GM21360 (cell line): Measurements from ENCODE around the gene JMJD6.
A peak's percentile ranks its signal among the peaks of the same experiment; 100 is the strongest.
"Not testable (repeated sequence)": the region's sequence is repeated elsewhere in the genome, so short reads cannot be mapped to it uniquely, and the experiment has no call there.

Experiments used
- ATAC-seq: cut with Tn5 transposase; IDR thresholded peaks from one replicate; pipeline ENCODE4 v1.9.1; 2021; ENCODE audit warnings: mild to moderate bottlenecking, moderate library complexity; ENCODE audit not compliant: unreplicated experiment

Gene JMJD6

GRCh38 chr17:76737082-76737675, 10.8 kb upstream of the JMJD6 start, which contains the start of gene SRSF2:
SRSF2 (minus strand) TSS chr17:76737331; CDS start chr17:76737160, 171 bp downstream.
- ATAC-seq, result peak; percentile 62

- peak; percentile 2 for ATAC-seq
Measured at GRCh38 chr17:76736349-76737081, 10.1 kb upstream of the JMJD6 start.

DNA sequence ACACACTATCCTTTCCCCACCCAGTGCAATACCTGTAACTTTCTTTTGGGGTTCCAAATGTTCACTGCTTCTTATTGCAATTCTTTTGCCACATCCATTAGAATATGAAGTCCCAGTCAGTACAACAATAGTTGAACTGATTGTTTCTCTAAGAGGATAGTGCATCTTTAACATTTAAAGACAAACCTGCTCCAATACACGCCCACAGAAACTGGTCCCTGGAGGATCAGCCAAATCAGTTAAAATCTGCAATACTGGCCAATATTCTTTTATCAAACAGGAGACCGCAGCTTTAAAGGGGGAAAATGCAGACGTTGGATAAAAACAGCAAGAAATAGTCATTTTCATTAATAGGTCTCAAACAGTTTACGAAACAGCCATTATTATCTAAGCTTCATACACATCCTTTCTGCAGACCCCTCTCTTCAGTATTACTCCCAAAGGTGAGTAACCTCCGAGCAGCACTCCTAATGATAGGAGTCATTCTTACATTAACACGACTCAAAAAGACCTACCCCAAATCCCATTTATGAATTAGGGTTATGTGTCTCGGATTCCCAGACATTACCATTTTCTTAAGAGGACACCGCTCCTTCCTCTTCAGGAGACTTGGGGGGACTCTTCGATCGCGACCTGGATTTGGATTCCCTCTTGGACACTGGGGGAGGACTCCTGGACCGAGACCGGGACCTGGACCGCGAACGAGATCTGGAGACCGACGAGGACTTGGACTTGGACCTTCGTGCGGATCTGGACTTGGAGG, 9.4 kb upstream of the JMJD6 start:
- ATAC-seq, result no peak

DNA sequence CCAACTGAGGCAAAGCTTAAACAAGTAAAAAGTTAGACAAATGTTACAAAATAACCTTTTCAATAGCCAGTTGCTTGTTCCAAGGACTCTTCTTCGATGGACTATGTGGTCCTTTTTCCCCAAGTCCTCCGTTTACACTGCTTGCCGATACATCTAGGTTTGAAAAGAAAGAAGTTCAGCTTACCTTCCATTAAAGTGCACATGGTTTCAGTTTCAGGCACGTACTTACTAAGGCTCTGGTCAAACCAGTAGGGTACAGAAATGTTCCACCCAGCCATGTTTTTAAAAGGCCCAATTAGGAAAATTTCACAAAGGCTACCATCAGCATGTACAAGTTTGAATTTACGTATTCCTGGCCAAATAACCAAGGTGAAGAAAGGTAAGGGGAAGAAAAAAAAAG, 8.6 kb upstream of the JMJD6 start:
- no peak for ATAC-seq

DNA sequence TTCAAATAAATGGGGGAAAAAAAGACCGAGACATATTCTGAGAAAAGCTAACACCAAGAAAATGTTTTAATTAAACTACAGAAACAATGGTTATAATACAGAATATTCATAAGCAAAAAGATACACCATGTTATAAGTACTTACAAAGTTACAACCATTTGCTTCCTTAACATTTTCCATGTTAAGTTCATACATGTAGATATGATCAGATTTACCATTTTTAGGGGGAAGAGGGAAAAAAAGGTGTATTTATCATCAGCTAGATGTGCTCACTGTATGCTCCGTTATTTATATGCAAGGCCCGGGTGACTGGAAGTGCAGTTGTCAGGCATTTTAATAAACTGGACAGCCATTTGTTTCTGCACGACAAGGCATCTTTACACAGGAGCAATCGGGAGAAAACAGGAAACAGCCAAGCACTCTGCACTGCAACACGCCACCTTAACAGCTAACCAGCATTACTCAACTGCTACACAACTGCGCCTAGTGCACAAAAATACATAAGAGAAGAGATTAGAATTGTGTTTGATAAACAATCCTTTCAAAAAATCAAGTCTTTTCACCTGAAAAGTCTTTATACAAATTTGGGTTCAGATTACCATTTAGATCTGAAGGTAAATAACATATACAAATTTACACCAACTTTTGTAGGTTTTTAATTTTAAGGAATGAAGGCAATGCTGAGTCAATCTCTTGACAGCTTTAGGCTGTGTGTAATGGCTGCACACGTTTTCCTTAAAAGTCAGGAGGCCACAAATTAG, 7.9 kb upstream of the JMJD6 start:
- no peak for ATAC-seq

DNA sequence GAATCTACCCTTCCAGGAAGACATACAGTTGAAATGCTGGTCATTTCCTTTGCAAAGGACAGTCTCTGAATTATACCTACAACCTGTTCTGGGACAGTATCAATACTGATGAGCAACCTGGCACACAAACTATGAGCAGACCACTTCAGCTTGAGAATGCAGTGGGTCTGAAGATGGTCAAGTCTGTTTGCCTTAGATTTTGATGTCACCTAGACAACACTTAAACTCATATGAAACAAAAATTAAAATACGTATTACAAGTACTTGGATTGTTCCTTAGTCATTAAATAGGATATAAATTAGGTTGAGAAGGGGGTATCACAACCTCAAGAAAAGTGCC, 7.2 kb upstream of the JMJD6 start:
- no peak for ATAC-seq

DNA sequence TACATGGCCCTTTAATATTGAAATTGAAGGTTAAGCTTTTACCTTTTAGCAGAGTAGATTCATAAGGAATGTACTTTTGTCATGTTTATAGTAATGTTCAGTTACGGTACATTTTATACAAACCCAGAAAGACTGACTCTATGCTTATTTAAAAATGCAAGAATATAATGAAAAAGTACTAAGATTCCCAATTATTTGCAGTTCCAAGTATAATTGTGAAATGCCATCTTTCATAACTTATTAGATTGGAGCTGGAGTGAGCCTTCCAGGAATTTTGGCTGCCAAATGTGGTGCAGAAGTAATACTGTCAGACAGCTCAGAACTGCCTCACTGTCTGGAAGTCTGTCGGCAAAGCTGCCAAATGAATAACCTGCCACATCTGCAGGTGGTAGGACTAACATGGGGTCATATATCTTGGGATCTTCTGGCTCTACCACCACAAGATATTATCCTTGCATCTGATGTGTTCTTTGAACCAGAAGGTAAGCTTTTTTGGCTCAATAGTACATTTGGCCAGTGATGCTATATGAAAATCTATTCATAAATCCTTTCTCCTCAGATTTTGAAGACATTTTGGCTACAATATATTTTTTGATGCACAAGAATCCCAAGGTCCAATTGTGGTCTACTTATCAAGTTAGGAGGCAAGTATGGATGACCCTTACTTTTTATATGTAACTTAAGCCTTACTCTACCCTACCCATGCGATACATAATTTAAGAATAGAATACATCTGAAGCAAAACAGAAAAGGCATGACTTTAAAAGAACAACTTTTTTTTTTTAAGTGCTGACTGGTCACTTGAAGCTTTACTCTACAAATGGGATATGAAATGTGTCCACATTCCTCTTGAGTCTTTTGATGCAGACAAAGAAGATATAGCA, 6.6 kb upstream of the JMJD6 start:
- ATAC-seq, result no peak

- ATAC-seq, result not testable (repeated sequence)
Measured at GRCh38 chr17:76731800-76732733, 5.7 kb upstream of the JMJD6 start.

DNA sequence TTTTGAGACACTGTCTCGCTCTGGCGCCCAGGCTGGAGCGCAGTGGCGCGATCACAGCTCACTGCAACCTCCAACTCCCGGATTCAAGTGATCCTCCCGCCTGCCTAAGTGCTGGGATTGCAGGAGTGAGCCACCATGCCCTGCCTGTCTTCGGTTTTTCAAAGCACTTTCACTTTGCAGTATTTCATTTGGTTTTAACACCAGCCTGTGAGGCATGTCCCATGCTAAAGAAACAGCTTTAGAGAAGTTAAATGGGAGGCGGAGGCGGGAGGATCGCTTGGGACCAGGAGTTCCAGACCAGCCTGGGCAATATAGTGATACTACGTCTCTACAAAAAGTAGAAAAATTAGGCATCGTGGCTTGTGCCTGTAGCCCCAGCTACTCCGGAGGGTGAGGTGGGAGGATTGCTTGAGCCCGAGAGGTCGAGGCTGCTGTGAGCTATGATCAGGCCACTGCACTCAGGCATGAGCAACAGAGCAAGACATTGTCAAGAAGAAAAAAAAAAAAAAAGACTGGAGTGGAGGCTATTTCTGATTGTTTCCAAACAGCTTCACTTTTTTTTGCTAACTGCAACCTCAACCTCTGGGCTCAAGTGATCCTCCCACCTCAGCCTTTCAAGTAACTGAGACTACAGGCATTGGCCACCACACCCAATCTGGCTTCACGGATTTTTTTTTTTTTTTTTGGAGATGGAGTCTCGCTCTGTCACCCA, 1.5 kb upstream of the JMJD6 start:
- no peak for ATAC-seq

DNA sequence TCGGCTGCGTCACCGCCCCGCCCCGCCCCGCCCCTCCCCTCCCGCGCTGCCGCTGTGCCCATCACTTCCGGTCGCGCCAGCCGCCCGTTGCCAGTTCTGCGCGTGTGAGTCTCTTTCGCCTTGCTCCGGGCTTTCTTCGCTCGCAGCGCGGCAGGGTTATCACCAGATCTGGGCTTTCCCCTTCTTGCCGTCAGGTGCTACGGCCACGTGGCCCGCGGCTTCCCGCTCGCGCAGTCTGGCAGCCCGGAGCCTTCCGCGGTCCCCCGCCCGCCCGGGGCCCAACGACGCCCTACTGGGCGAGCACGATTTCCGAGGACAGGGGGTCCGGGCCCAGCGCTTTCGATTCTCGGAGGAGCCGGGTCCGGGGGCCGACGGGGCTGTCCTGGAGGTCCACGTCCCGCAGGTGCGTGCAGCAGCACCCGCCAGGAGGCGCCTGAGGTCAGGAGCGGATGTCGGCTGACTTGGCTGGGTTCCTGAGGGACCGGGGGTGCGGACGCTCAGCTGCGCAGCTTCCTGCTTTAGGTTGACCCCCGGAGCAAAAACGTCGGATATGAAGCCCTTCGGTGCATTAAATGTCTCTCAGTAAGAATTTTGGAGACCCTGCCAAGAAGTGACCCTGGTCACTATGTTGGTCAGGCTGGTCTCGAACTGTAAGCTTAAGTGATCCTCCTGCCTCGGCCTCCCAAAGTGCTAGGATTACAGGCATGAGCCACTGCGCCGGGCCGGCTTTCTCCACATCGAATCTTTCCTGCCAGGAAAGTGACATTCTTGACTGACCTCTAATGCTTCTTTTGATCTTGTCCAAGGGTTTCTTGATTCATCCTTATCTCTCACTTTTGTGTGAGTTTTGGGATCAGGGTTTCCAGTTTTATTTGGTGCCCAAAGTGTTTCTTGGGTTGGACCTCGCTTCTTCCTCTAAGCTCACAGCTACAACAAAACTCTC, 641 bp upstream of the JMJD6 start, which contains the start of gene METTL23:
Gene METTL23 (plus strand): TSS at position 64 of the 943 bp plus-strand sequence. CDS start 2,872 bp downstream, outside the sequence.
- ATAC-seq, result peak; percentile 47

DNA sequence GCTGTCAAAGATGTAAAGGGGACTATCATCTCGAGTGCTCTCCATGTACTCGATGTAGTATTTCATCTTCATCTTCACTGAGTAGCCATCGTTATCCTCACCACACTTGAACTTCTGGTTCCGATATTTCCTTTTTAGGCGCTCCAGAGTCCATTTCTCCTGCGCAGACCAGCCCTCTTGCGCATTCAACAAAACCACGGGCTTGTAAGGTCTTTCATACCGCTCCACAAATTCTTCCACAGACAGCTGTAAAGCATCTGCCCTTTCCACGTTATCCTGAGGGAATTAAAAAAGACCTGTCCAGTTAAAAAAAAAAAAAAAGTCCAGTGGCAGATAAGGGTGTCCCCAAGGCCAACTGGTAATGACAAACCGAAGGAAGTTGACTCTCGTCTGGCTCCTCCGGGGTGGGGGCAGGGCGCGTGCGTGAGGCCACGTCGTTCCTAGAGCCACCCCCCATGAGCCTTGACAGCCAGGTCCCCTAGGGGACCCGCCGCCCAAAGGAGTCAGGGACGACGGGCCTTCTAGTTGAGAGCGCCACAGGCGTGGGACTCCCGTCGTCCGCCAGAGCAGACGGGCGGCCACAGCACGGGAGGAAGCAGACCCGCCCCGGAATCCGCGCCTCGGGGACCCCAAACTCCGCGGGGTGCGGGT, 701 bp downstream of the JMJD6 start:
- ATAC-seq, result peak; percentile 21

GRCh38 chr17:76723812-76724211, 2.6 kb downstream of the JMJD6 start:
- no peak for ATAC-seq

DNA sequence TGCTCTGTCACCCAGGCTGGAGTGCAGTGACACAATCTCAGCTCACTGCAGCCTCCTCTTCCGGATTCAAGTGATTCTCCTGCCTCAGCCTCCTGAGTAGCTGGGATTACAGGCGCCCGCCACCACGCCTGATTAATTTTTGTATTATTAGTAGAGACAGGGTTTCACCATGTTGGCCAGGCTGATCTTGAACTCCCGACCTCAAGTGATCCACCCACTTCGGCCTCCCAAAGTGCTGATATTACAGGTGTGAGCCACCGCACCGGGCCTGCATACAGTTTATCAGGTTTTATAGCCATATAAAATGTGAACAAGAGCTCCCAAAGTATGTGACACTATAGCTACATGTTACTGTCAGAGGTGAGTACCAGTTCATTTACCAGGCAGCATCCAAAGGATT, 3.4 kb downstream of the JMJD6 start:
- not testable (repeated sequence) for ATAC-seq

GRCh38 chr17:76722279-76722678, 4.1 kb downstream of the JMJD6 start:
- ATAC-seq, result no peak

DNA sequence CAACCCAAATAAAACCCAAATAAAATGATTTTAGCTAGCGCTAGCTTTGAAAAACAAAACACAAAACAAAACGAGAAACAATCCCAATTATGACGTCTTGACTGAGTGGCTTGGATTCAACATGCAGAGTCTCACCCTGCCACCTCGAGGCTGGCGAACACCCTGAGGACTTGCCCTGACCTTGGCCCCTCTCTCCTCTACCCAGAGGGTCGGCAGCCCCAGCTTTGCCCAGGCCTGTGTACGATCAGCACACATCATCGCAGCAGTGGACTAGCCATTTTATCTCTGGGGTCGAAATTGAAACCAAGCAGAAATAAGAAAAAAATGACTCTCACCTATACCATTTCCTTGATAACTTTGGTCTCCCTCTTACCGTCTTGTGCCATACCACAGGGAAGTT, 4.9 kb downstream of the JMJD6 start:
- no peak for ATAC-seq

GRCh38 chr17:76720941-76721340, 5.5 kb downstream of the JMJD6 start:
- ATAC-seq, result no peak

- ATAC-seq, result no peak
Measured at GRCh38 chr17:76720211-76720610, 6.2 kb downstream of the JMJD6 start.
